Ishikawa (cell line): Measurements from ENCODE around the gene DNAJB4.
A peak's percentile ranks its signal among the peaks of the same experiment; 100 is the strongest.

Source experiments
- CEBPB ChIP-seq: IDR thresholded peaks from 2 replicates; pipeline ENCODE4 v1.6.1; 2012
- CREB1 ChIP-seq: IDR thresholded peaks from 2 replicates; pipeline ENCODE4 v1.6.1; 2012; ENCODE audit warnings: low read depth
- EGR1 ChIP-seq: IDR thresholded peaks from 2 replicates; pipeline ENCODE4 v1.6.1; 2012
- EP300 ChIP-seq: IDR thresholded peaks from 2 replicates; pipeline ENCODE4 v1.6.1; 2012; ENCODE audit warnings: borderline replicate concordance
- FOXM1 ChIP-seq: IDR thresholded peaks from 2 replicates; pipeline ENCODE4 v1.6.1; 2012; ENCODE audit warnings: low read depth, borderline replicate concordance
- MAX ChIP-seq: IDR thresholded peaks from 2 replicates; pipeline ENCODE4 v1.6.1; 2012
- NFIC ChIP-seq: IDR thresholded peaks from 2 replicates; pipeline ENCODE4 v1.6.1; 2012
- RAD21 ChIP-seq: IDR thresholded peaks from 2 replicates; pipeline ENCODE4 v1.6.1; 2012; ENCODE audit warnings: low read depth
- REST ChIP-seq: IDR thresholded peaks from 2 replicates; pipeline ENCODE4 v1.6.1; 2012; ENCODE audit warnings: low read depth, mild to moderate bottlenecking
- TAF1 ChIP-seq: IDR thresholded peaks from 2 replicates; pipeline ENCODE4 v1.6.1; 2012; ENCODE audit warnings: low read depth, mild to moderate bottlenecking
- TCF12 ChIP-seq: IDR thresholded peaks from 2 replicates; pipeline ENCODE4 v1.6.1; 2012; ENCODE audit warnings: low read depth
- TEAD4 ChIP-seq: IDR thresholded peaks from 2 replicates; pipeline ENCODE4 v1.6.1; 2012
- YY1 ChIP-seq: IDR thresholded peaks from 2 replicates; pipeline ENCODE4 v1.6.1; 2012; ENCODE audit warnings: low read depth
- ZBTB7A ChIP-seq: IDR thresholded peaks from 2 replicates; pipeline ENCODE4 v1.6.1; 2012; ENCODE audit warnings: low read depth
- TF ChIP-seq, protein P1 (sequence below): IDR thresholded peaks from 2 replicates; pipeline ENCODE4 v1.6.1; 2012

The DNAJB4 gene

DNA sequence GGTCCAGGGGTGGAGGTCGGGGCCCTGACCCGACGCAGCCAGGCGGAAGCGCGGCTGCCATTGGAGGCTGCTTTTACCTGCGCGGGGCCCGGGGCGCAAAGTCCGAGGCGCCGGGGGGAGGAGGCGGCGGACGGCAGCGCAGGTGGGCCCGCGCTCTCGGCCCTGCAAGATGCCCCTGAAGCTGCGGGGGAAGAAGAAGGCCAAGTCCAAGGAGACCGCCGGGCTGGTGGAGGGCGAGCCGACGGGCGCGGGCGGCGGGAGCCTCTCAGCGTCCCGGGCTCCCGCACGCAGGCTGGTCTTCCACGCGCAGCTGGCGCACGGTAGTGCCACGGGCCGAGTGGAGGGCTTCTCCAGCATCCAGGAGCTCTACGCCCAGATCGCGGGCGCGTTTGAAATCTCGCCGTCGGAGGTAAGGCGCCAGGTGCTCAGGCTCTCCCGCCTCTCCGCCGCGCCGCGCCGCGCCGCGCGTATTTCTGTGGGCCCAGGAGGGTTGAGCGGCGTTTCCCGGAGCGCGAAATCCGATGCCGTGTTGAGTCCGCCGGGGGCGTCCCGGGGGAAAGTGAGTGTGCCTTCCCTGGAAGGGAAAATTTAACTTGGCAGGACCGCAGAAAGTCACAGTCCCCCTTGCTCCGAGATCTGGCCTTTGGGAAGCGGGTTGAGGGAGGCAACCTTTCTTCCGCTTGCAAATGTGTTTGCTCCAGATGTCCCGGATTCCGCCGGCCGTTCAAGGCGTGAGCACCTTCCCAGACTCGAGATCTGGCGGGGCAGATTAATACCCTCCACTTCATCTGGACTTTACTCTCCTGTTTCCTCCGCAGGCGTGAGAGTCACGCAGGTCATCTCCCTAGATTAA is 41.4 kb downstream of the DNAJB4 start, which contains the start of gene GIPC2:
GIPC2 (plus strand) TSS at position 41 of the 853 bp plus-strand sequence; CDS start at position 170, 129 bp downstream.
- TF ChIP-seq EGR1 (no peak), TAF1 (no peak), NFIC (no peak)
- TF ChIP-seq, protein P1, sequence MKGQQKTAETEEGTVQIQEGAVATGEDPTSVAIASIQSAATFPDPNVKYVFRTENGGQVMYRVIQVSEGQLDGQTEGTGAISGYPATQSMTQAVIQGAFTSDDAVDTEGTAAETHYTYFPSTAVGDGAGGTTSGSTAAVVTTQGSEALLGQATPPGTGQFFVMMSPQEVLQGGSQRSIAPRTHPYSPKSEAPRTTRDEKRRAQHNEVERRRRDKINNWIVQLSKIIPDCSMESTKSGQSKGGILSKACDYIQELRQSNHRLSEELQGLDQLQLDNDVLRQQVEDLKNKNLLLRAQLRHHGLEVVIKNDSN, result no peak

- TF ChIP-seq NFIC (no peak), EGR1 (no peak)
Observed at GRCh38 chr1:78047106-78047505, 42.4 kb downstream of the DNAJB4 start.

DNA sequence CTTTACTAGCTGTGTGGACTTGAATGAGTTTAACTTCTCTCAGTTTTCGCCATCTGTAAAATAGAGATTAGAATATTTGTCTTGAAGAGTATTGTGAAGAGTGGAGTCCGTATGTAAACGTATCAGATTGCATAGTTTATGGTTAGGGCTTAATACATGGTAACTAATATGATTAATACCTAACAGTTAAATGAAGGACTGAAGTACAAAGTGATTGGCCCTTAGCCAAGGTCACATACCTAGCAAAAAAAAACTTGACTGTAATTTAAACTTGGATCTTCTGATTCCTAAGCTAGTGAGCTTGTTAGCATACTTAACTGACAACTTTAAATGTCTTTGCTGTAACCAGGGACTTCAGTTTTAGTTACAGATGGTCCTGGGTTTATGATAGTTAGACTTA is 42.9 kb downstream of the DNAJB4 start:
- peak; percentile 47 for TF ChIP-seq NFIC
- no peak for TF ChIP-seq FOXM1
- no peak for TF ChIP-seq MAX

DNA sequence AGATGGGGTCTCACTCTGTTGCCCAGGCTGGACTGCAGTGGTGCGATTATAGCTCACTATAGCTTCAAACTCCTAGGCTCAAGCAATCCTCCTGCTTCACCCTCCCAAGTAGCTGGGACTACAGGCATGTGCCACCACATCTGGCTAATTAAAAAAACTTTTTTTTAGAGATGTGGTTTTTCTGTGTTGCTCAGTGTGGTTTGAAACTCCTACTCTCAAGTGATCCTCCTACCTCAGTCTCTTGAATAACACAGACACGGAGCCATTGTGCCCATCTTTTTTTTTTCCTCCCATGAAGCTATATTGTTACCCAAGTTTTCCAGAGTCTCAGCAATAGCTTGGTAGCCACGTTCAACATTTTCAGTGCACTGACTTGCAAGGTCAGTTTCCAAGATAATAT is 43.7 kb downstream of the DNAJB4 start:
- TF ChIP-seq TAF1 (no peak), ZBTB7A (no peak), CREB1 (no peak), REST (no peak), YY1 (no peak), RAD21 (no peak), TEAD4 (no peak), EGR1 (no peak), EP300 (no peak), FOXM1 (no peak), TCF12 (no peak), NFIC (no peak), MAX (no peak), CEBPB (no peak)
- TF ChIP-seq, protein P1, result no peak

DNA sequence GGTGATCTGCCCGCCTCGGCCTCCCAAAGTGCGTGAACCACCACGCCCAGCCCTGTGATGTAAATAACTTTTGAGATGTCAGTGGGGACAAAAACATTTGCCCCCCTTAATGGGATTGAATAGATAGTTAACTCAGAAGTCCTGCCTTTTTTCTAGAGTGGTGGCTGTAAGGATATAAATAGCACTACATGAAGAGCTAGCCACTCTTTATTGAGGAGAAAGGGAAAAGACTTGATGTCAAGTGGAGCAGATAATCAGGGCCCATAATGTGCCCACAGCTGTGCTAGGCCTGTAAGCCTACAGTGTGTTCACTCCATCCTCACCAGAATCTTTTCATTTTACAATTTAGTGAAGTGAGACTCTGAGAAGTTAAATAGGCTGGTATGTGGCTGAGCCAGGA is 44.7 kb downstream of the DNAJB4 start:
- TF ChIP-seq REST, result no peak

- TF ChIP-seq EP300 (no peak), NFIC (no peak), EGR1 (no peak)
- TF ChIP-seq, protein P1, result no peak
Observed at GRCh38 chr1:78051005-78051404, 46.3 kb downstream of the DNAJB4 start.

- TF ChIP-seq TAF1, result no peak
- TF ChIP-seq REST, result no peak
- no peak for TF ChIP-seq RAD21
- no peak for TF ChIP-seq FOXM1
- no peak for TF ChIP-seq ZBTB7A
- TF ChIP-seq EP300, result no peak
Observed at GRCh38 chr1:78052685-78053405, 48.1 kb downstream of the DNAJB4 start.
